COLO668 (cell line): ENCODE data around the gene NCR1.
"Not testable (repeated sequence)": the region's sequence is repeated elsewhere in the genome, so short reads cannot be mapped to it uniquely, and the experiment has no call there.

Source experiments
- DNase-seq: peaks from one replicate; lab custom pipeline; 2025; ENCODE audit not compliant: unreplicated experiment; lab: John Stamatoyannopoulos, UW

Gene NCR1

GRCh38 chr19:54906819-54907218, 871 bp downstream of the NCR1 start:
- no peak for DNase-seq

GRCh38 chr19:54907899-54908298, 2.0 kb downstream of the NCR1 start:
- not testable (repeated sequence) for DNase-seq

DNA sequence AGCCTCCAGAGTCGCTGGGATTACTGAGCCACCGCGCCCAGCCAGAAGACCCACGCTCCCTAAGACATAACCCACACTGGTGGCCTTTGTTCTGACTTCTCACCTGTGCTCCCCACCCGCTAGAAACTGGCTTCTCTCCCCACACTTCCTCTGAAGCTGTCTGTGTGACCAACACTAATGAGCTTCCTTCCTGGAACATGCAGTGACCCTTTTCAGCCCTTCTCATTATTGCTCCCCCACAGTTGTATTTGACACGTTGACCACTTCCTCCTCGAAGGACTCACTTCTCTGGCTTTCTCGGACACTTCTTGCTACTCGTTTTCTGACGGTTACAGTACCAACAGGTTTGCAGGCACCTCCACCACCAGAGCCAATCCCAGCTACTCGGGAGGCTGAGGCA, 10.9 kb downstream of the NCR1 start:
- no peak for DNase-seq

GRCh38 chr19:54918499-54918898, 12.6 kb downstream of the NCR1 start:
- no peak for DNase-seq

GRCh38 chr19:54919646-54920563, 14.0 kb downstream of the NCR1 start:
- not testable (repeated sequence) for DNase-seq

DNA sequence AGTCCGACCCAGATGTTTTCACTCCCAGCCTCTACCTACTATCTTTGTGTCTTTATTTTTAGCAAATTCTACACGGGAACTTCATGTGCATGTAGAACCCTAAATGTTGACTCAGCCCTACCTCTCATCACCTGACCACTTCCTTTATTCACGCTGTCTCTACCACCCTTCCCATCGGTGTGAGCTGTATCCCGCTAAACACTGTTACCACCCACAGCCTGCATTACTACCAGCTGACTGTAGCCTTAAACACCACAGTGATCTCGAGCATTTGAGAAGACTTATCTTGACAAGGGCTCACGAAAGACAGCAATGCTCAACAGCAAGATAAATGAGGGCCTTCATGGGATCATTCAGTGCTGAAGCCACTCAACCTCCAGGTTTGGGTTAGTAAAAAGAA, 15.1 kb downstream of the NCR1 start:
- DNase-seq = no peak

- no peak for DNase-seq
Measured at GRCh38 chr19:54923276-54923675, 17.3 kb downstream of the NCR1 start.

DNA sequence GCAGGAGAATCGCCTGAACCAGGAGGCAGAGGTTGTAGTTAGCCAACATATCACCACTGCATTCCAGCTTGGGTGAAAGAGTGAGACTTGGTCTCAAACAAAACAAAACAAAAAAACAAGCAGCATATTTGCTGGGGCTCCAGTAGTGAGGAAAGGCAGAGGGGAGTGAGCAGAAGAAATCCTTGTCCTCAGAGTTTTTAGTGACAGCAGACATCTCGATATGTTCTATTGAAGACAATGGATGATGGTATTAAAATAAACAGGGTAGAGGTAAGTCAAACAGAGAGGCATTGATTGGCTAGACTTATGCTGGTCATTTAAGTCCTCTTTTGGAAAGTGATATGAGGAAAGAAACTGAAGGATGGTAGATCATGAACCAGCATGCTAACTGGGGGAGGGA, 22.4 kb downstream of the NCR1 start:
- DNase-seq = no peak

- no peak for DNase-seq
Measured at GRCh38 chr19:54937926-54938325, 32.0 kb downstream of the NCR1 start.

DNA sequence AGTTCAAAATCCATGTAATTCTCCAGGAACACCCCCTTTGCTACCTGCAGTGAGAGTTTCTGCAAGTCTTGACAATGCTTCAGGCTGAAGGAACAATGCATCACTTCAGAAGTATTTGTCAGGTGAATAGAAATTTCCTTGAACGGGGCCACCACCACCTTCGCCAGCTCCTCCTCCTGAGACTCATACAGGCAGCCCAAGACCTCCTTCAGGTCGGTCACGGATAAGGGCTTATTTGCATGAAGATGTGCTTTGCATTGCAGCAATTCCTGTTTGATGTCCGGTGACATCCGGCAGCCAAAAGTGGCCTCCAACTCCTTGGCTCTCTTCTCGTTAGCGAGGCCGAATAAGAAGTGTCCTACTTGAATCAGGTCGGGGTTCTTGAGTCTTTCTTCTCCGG, 33.0 kb downstream of the NCR1 start:
- DNase-seq = no peak

- DNase-seq = not testable (repeated sequence)
Measured at GRCh38 chr19:54939538-54939937, 33.6 kb downstream of the NCR1 start.

- DNase-seq = not testable (repeated sequence)
Measured at GRCh38 chr19:54943772-54944361, 37.9 kb downstream of the NCR1 start.

DNA sequence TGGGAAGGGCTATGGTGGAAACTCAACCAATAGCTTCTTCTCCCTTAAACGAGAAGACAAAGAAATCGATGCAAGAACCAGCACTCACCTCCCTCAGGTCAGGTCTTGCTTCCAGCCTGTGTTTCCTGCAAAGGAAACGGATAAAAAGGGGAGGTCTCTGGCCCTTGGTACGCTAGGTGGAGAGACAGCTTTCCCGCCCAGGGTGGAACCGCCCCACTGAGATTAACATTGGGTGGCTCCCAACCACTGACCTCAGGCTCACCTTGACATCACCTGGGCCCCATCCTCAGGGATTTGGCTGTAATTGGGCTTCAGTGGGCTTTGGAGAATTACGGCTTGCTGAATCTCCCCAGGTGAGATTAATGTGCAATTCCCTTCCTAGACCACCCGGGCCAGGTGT, 41.4 kb downstream of the NCR1 start, which contains the start of gene NLRP7:
NLRP7 (minus strand) TSS at position 150 of the 400 bp plus-strand sequence.
- no peak for DNase-seq

- no peak for DNase-seq
Measured at GRCh38 chr19:54949412-54949811, 43.5 kb downstream of the NCR1 start.

- DNase-seq = not testable (repeated sequence)
Measured at GRCh38 chr19:54950580-54950979, 44.6 kb downstream of the NCR1 start.

DNA sequence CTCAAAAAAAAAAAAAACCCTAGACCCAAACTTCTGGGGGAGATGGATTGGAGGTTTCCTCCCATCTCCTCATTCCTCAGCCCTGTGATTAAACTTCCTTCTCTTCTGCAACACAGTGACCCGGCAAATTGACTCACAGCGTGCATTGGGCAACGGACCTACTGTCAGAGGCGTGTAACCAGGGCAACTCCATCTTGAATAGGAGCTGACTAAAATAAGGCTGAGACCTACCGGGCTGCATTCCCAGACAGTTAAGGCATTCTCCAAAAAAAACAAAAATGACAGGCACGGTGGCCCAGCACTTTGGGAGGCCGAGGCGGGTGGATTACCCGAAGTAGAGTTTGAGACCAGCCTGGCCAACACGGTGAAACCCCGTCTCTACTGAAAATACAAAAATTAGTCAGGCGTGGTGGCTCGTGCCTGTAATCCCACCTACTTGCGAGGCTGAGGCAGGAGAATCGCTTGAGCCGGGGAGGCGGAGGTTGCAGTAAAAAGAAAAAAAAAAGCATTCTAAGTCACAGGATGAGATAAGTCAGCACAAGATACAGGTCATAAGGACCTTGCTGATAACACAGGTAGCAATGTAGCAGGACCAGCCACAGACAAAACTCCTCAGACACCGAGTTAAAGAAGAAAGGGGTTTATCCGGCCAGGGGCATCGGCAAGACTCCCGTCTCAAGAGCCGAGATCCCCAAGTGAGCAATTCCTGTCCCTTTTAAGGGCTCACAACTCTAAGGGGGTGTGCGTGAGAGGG, 46.8 kb downstream of the NCR1 start:
- no peak for DNase-seq

DNA sequence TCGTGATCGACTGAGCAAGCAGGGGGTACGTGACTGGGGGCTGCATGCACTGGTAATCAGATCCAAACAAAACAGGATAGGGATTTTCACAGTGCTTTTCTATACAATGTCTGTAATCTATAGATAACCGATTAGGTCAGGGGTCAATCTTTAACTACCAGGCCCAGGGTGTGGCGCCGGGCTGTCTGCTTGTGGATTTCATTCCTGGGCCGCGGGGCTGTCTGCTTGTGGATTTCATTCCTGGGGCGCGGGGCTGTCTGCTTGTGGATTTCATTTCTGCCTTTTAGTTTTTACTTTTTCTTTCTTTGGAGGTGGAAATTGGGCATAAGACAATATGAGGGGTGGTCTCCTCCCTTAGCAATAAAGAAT, 47.4 kb downstream of the NCR1 start:
- not testable (repeated sequence) for DNase-seq

- DNase-seq = no peak
Measured at GRCh38 chr19:54955376-54955775, 49.4 kb downstream of the NCR1 start.

DNA sequence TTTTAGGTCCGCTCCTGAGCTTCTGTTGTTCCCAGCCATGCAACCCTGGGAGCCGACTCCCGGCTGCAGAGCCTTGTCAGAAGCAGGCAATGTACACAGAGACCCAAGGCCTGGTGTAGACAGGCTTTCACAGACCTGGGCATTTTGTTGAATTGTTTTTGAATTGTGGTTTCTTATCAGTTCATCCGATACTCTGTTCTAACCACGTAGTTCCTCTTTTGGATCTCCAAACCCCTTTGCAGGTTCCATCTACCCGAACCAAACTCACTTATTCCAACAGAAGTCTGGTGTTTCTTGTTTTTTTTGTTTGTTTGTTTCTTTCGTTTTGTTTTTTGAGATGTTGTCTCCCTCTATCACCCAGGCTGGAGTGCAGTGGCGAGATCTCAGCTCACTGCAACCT, 53.9 kb downstream of the NCR1 start:
- DNase-seq = no peak
